NCI-H2227 treated with DMSO at 0.1 percent for 48 hours (cell line): ENCODE measurements around the gene KIF3C.
"Not testable (repeated sequence)": the region's sequence is repeated elsewhere in the genome, so short reads cannot be mapped to it uniquely, and the experiment has no call there.

ENCODE experiments used
- DNase-seq: peaks from one replicate; lab custom pipeline; 2025; lab: John Stamatoyannopoulos, UW

Gene KIF3C

GRCh38 chr2:25982273-25982967 is at the start of gene KIF3C:
Gene KIF3C (minus strand): TSS chr2:25982497. CDS start chr2:25981917, 580 bp downstream.
- DNase-seq = peak; percentile 69

- not testable (repeated sequence) for DNase-seq
Observed at GRCh38 chr2:26028083-26028482, 45.8 kb upstream of the KIF3C start.

GRCh38 chr2:26025509-26025908 is 43.2 kb upstream of the KIF3C start:
- no peak for DNase-seq

GRCh38 chr2:26024260-26024659 is 42.0 kb upstream of the KIF3C start:
- no peak for DNase-seq

GRCh38 chr2:26020231-26020640 is 37.9 kb upstream of the KIF3C start:
- no peak for DNase-seq

- DNase-seq = no peak
Observed at GRCh38 chr2:26018184-26019055, 36.1 kb upstream of the KIF3C start.

GRCh38 chr2:26017464-26018183 is 35.3 kb upstream of the KIF3C start:
- DNase-seq = no peak

- DNase-seq = not testable (repeated sequence)
Observed at GRCh38 chr2:26016706-26017045, 34.4 kb upstream of the KIF3C start.

- DNase-seq = no peak
Observed at GRCh38 chr2:26016012-26016705, 33.9 kb upstream of the KIF3C start.

GRCh38 chr2:26013668-26014067 is 31.4 kb upstream of the KIF3C start:
- DNase-seq = no peak

GRCh38 chr2:26011990-26012856 is 29.9 kb upstream of the KIF3C start:
- DNase-seq = no peak

GRCh38 chr2:26011609-26011989 is 29.3 kb upstream of the KIF3C start:
- no peak for DNase-seq

- no peak for DNase-seq
Observed at GRCh38 chr2:26010943-26011342, 28.6 kb upstream of the KIF3C start.

GRCh38 chr2:26009567-26009963 is 27.3 kb upstream of the KIF3C start:
- DNase-seq = no peak

- DNase-seq = no peak
Observed at GRCh38 chr2:26008851-26009566, 26.7 kb upstream of the KIF3C start.

GRCh38 chr2:26008095-26008494 is 25.8 kb upstream of the KIF3C start:
- no peak for DNase-seq

GRCh38 chr2:26002632-26003310 is 20.5 kb upstream of the KIF3C start:
- DNase-seq = no peak

- DNase-seq = no peak
Observed at GRCh38 chr2:26001743-26002351, 19.6 kb upstream of the KIF3C start.

GRCh38 chr2:26000561-26001082 is 18.3 kb upstream of the KIF3C start:
- no peak for DNase-seq
